Measurements from ENCODE around the gene PSMC5. TPM values are rescaled to one million over a fixed set of nuclear protein-coding genes. Genes with fewer than 3 reads are reported as not detected.

The PSMC5 gene
- total RNA-seq, 3 donors from 2014 or later = 98.3 to 110 (median 104) TPM

DNA sequence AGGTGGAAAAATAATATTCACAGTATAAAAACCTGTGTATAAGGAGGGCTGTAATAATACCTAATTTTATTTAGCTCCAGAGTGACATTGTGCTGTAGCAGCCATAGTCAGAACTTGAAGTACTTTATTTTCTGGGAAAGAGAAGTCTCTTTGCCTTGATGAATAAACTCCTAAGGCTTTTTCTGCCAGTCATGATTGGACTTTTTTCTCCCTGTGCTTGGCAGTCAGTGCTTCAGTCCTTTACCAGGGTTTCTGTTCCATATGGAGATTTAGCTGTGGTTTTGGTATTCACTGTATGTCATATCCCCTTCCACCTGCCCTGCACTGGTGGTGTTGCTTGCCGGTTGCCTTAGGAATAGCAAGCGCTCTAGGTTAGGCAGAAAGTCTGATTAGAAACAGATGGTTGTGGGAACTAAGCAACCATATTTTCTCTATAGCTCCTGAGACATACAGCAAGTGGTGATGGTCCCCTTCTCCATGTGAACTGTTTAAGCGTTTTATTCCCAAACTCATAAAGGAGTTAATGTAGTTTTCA is 28.6 kb upstream of the PSMC5 start:
- intact Hi-C loops (cut with DNase I; ENCODE audit: low total_unique reads) = no loop called here
- Histone ChIP-seq H3K9me3 (no peaks in the 10 kb centered on the region), H3K4me1 (no peaks in the 10 kb centered on the region), H3K4me3 (no peak overlapping the region), H3K27ac (no peak overlapping the region), H3K27me3 (no peaks in the 10 kb centered on the region), H3K36me3 (peaks cover 7% of the 10 kb centered on the region)
- no peak for DNase-seq (ENCODE audit: low spot score in 2 of 2)
- TF ChIP-seq POLR2AphosphoS5 (IDR thresholded peaks at IDR 0.05) (no peak), POLR2A (IDR thresholded peaks at IDR 0.05) (no peak)
- TF ChIP-seq, protein P1, sequence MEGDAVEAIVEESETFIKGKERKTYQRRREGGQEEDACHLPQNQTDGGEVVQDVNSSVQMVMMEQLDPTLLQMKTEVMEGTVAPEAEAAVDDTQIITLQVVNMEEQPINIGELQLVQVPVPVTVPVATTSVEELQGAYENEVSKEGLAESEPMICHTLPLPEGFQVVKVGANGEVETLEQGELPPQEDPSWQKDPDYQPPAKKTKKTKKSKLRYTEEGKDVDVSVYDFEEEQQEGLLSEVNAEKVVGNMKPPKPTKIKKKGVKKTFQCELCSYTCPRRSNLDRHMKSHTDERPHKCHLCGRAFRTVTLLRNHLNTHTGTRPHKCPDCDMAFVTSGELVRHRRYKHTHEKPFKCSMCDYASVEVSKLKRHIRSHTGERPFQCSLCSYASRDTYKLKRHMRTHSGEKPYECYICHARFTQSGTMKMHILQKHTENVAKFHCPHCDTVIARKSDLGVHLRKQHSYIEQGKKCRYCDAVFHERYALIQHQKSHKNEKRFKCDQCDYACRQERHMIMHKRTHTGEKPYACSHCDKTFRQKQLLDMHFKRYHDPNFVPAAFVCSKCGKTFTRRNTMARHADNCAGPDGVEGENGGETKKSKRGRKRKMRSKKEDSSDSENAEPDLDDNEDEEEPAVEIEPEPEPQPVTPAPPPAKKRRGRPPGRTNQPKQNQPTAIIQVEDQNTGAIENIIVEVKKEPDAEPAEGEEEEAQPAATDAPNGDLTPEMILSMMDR (IDR thresholded peaks at IDR 0.05) = no peak

DNA sequence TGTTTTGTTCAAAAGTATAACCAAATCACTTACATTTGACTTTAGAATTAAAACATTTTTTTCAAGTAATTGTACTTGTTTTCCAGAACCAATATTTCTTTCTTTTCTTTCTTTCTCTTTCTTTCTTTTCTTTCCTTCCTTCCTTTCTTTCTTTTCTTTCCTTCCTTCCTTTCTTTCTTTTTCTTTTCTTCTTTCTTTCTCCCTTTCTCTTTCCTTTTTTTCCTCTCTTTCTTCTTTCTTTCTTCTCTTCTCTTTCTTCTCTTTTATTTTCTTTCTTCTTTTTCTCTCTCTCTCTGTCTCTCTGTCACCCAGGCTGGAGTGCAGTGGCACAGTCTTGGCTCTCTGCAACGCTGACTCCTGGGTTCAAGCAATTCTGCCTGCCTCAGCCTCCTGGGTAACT is 26.4 kb upstream of the PSMC5 start:
- no peak overlapping the region for H3K27ac ChIP-seq
- H3K4me3 ChIP-seq = no peak overlapping the region
- intact Hi-C loops (cut with DNase I; ENCODE audit: low total_unique reads) = no loop called here
- DNase-seq (ENCODE audit: low spot score in 2 of 2) = no peak
- no peaks in the 10 kb centered on the region for H3K4me1 ChIP-seq
- H3K27me3 ChIP-seq = no peaks in the 10 kb centered on the region
- H3K36me3 ChIP-seq = peaks cover 12% of the 10 kb centered on the region
- no peaks in the 10 kb centered on the region for H3K9me3 ChIP-seq
- TF ChIP-seq POLR2A (IDR thresholded peaks at IDR 0.05) (no peak), POLR2AphosphoS5 (IDR thresholded peaks at IDR 0.05) (no peak)
- TF ChIP-seq, protein P1 (IDR thresholded peaks at IDR 0.05) = no peak

DNA sequence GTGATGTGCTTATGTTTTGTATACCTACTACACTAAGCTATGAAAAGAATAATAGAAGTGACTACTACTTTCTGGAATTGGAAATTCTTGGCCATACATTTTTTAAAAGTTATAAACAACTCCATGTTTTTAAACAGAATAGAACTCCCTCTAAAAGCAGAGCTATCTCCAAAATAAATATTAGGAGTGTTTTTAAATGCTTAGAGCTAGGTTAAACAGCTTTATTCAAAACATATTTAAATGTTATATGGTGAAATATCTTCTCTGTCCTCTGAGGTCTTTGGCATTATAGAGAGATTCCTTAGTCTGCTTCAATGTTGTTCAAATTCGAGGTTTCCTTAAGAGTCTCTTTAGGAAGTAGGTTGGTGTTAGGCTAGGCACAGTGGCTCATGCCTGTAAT is 22.9 kb upstream of the PSMC5 start:
- H3K27me3 ChIP-seq = no peaks in the 10 kb centered on the region
- TF ChIP-seq, protein P1 (IDR thresholded peaks at IDR 0.05) = no peak
- TF ChIP-seq POLR2AphosphoS5 (IDR thresholded peaks at IDR 0.05) (no peak), POLR2A (IDR thresholded peaks at IDR 0.05) (no peak)
- no peak for DNase-seq (ENCODE audit: low spot score in 2 of 2)
- H3K4me3 ChIP-seq = no peak overlapping the region
- no peak overlapping the region for H3K27ac ChIP-seq
- no peaks in the 10 kb centered on the region for H3K9me3 ChIP-seq
- H3K36me3 ChIP-seq = peaks cover 11% of the 10 kb centered on the region
- intact Hi-C loops (cut with DNase I; ENCODE audit: low total_unique reads) = no loop called here
- no peaks in the 10 kb centered on the region for H3K4me1 ChIP-seq

DNA sequence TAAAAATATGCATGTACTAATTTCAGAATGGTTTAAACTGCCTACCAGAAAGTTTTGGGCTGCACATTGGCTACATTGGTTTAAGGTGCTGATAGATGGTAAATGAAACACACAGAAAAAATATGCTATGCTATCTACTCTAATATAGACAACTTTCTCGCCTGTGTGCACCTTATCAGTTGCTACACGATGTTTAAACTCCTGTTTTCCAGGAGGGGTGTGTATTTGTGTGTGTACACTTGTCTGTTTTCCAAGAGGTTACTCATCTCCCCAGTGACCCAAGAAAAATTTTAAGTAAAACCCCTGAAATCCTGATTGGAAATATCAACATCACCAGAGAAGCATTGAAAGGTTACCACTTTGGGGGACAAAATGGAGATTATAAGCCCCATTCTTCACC is 21.6 kb upstream of the PSMC5 start:
- Histone ChIP-seq H3K27me3 (no peaks in the 10 kb centered on the region), H3K27ac (no peak overlapping the region), H3K4me1 (no peaks in the 10 kb centered on the region), H3K4me3 (no peak overlapping the region), H3K36me3 (peaks cover 11% of the 10 kb centered on the region), H3K9me3 (no peaks in the 10 kb centered on the region)
- intact Hi-C loops (cut with DNase I; ENCODE audit: low total_unique reads) = no loop called here
- no peak for DNase-seq (ENCODE audit: low spot score in 2 of 2)
- TF ChIP-seq POLR2AphosphoS5 (IDR thresholded peaks at IDR 0.05) = no peak
- TF ChIP-seq POLR2A (IDR thresholded peaks at IDR 0.05) = no peak
- TF ChIP-seq, protein P1 (IDR thresholded peaks at IDR 0.05) = no peak

DNA sequence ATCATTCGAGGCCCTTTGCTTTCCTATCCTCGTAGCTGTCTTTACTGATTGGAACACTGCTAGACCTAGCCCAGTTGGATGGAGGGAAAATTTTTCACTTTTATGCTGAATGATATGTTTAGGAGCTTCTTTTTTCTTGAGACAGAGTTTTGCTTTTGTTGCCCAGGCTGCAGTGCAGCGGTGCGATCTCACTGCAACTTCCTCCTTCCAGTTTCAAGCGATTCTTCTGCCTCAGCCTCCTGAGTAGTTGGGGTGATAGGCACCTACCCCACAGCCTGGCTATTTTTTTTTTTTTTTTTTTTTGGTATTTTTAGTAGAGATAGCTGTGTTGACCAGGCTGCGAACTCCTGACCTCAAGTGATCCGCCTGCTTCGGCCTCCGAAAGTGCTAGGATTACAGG is 17.3 kb upstream of the PSMC5 start:
- H3K4me1 ChIP-seq = no peaks in the 10 kb centered on the region
- H3K9me3 ChIP-seq = no peaks in the 10 kb centered on the region
- H3K4me3 ChIP-seq = no peak overlapping the region
- intact Hi-C loops (cut with DNase I; ENCODE audit: low total_unique reads) = no loop called here
- H3K27ac ChIP-seq = no peak overlapping the region
- no peak for DNase-seq (ENCODE audit: low spot score in 2 of 2)
- peaks cover 26% of the 10 kb centered on the region for H3K36me3 ChIP-seq
- TF ChIP-seq, protein P1 (IDR thresholded peaks at IDR 0.05) = no peak
- TF ChIP-seq POLR2A (IDR thresholded peaks at IDR 0.05) (no peak), POLR2AphosphoS5 (IDR thresholded peaks at IDR 0.05) (no peak)
- H3K27me3 ChIP-seq = no peaks in the 10 kb centered on the region

Measured in breast epithelium (tissue), 4 donors.